Smooth muscle cell (in vitro differentiated cells): ENCODE results near the gene HDC. TPM values are rescaled to one million over a fixed set of nuclear protein-coding genes. Genes with fewer than 3 reads are reported as not detected.

Experiments
- DNase-seq: peaks from one replicate; lab custom pipeline; 2025; ENCODE audit not compliant: unreplicated experiment; lab: John Stamatoyannopoulos, UW
- H2AFZ ChIP-seq: fragments of 200-600 bp; sonication (generic); 2 replicates; pipeline ENCODE4 v1.6.0; 2016; ENCODE audit warnings: antibody characterized with exemption, low read depth, mild to moderate bottlenecking
- H3F3A ChIP-seq: fragments of 200-600 bp; sonication (generic); 2 replicates; pipeline ENCODE4 v1.6.0; 2017; ENCODE audit warnings: antibody characterized with exemption, low read depth
- H3K27ac ChIP-seq: fragments of 200-600 bp; sonication (generic); 2 replicates; pipeline ENCODE4 v1.5.1; 2016; ENCODE audit warnings: low read depth, mild to moderate bottlenecking
- H3K27me3 ChIP-seq: fragments of 200-600 bp; sonication (generic); 2 replicates; pipeline ENCODE4 v1.6.1; 2016; ENCODE audit warnings: low read depth, mild to moderate bottlenecking
- H3K36me3 ChIP-seq: fragments of 200-600 bp; sonication (generic); 2 replicates; pipeline ENCODE4 v1.5.1; 2016; ENCODE audit warnings: low read depth
- H3K4me1 ChIP-seq: fragments of 200-600 bp; sonication (generic); 2 replicates; pipeline ENCODE4 v1.5.1; 2016; ENCODE audit warnings: low read depth
- H3K4me2 ChIP-seq: fragments of 200-600 bp; sonication (generic); 2 replicates; pipeline ENCODE4 v1.6.0; 2016; ENCODE audit warnings: mild to moderate bottlenecking
- H3K4me3 ChIP-seq: fragments of 200-600 bp; sonication (generic); 2 replicates; pipeline ENCODE4 v1.5.1; 2016; ENCODE audit warnings: mild to moderate bottlenecking
- H3K79me2 ChIP-seq: fragments of 200-600 bp; sonication (generic); 2 replicates; pipeline ENCODE4 v1.6.0; 2016; ENCODE audit warnings: low read depth, mild to moderate bottlenecking
- H3K9ac ChIP-seq: fragments of 200-600 bp; sonication (generic); 2 replicates; pipeline ENCODE4 v1.6.0; 2016; ENCODE audit warnings: low read depth
- H3K9me3 ChIP-seq: fragments of 200-600 bp; sonication (generic); replicated peaks from 2 replicates; pipeline ENCODE4 v1.5.1; 2016; ENCODE audit warnings: low read depth
- H4K20me1 ChIP-seq: fragments of 200-600 bp; sonication (generic); 2 replicates; pipeline ENCODE4 v1.6.0; 2016; ENCODE audit warnings: low read depth
- WGBS: methylation state at CpG from one replicate; pipeline ENCODE4 v1.1.7; 2016; ENCODE audit warnings: low lambda C conversion rate; 5-methylcytosine and 5-hydroxymethylcytosine counted together
- polyA plus RNA-seq: library from polyadenylated mRNA; unstranded; fragments of >200 nt; fragmentation: Nextera tagmentation; extraction: Ambion mirVana; gene quantifications from 2 replicates; pipeline ENCODE4 v1.2.1, GENCODE V29; 2016
- total RNA-seq: library from RNA; depleted of rRNA; stranded (reverse); fragments of >200 nt; gene quantifications from 2 replicates; pipeline ENCODE4 v1.2.3, GENCODE V29; 2014
- TF ChIP-seq, protein P1 (sequence below): fragments of 200-600 bp; sonication (generic); IDR thresholded peaks from 2 replicates; pipeline ENCODE4 v1.5.1; 2017; ENCODE audit warnings: borderline replicate concordance, mild to moderate bottlenecking, antibody characterized with exemption; ENCODE audit not compliant: insufficient read depth, poor library complexity, severe bottlenecking

Gene HDC
- total and polyA plus RNA-seq, 2 experiments from 2014 or later = not detected

DNA sequence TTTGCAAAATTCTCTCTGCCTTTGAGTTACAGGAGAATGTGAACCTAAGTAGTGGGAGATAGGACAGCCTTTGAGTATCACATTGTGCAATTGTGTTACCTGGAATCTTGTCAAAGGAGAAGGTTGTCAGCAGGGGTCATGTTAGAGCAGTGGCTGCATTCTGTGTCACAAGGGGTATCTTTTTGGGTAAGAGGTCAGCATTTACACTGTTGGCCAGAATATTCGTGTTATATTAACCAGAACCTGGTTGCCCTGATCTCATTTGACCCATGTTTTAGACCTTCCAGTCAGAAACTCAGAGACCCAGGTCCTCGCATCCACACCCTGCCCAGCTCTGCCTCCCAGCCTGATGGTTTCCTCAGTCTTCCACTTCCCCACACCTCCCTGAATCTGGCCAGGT lies 27.3 kb downstream of the HDC start:
- no peak overlapping the region for H3K27ac ChIP-seq
- H4K20me1 ChIP-seq = no peaks in the 10 kb centered on the region
- no peaks in the 10 kb centered on the region for H3K27me3 ChIP-seq
- no peak overlapping the region for H3K9ac ChIP-seq
- TF ChIP-seq, protein P1, sequence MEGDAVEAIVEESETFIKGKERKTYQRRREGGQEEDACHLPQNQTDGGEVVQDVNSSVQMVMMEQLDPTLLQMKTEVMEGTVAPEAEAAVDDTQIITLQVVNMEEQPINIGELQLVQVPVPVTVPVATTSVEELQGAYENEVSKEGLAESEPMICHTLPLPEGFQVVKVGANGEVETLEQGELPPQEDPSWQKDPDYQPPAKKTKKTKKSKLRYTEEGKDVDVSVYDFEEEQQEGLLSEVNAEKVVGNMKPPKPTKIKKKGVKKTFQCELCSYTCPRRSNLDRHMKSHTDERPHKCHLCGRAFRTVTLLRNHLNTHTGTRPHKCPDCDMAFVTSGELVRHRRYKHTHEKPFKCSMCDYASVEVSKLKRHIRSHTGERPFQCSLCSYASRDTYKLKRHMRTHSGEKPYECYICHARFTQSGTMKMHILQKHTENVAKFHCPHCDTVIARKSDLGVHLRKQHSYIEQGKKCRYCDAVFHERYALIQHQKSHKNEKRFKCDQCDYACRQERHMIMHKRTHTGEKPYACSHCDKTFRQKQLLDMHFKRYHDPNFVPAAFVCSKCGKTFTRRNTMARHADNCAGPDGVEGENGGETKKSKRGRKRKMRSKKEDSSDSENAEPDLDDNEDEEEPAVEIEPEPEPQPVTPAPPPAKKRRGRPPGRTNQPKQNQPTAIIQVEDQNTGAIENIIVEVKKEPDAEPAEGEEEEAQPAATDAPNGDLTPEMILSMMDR = no peak
- no peak overlapping the region for H3K4me3 ChIP-seq
- no peaks in the 10 kb centered on the region for H3K9me3 ChIP-seq
- no peaks in the 10 kb centered on the region for H3K36me3 ChIP-seq
- H3F3A ChIP-seq = no peaks in the 10 kb centered on the region
- 88% methylated on average over 2 of the region's 2 CpGs for WGBS
- no peaks in the 10 kb centered on the region for H3K4me1 ChIP-seq
- DNase-seq = no peak
- no peak overlapping the region for H2AFZ ChIP-seq
- H3K4me2 ChIP-seq = no peak overlapping the region
- no peaks in the 10 kb centered on the region for H3K79me2 ChIP-seq

DNA sequence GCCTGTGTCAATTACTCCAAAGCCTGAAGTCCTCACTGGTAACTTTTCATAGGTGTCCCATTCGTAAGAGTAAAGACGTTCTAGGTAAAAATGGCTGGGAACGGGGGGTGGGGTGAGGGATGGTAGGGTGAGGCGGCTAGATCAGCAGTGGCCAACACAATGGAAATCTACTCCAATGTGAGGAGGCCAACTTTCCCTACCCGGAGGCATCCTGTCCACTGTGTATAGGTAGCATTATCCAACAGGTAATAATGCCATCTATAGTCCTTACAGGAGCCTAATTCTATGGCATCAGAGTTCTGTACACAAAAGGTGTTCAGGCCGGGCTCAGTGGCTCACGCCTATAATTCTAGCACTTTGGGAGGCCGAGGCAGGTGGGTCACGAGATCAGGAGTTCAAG lies 29.1 kb downstream of the HDC start:
- DNase-seq = no peak

DNA sequence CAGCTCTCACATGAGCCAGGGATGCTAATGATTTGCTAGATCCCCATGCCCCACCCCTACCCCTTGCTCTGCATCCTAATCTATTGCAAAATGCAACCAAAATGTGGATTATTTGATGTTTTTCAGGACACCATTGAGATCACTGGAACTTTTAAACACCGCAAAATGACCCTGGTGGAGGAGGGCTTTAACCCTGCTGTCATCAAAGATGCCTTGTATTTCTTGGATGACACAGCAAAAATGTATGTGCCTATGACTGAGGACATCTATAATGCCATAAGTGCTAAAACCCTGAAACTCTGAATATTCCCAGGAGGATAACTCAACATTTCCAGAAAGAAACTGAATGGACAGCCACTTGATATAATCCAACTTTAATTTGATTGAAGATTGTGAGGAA lies 29.7 kb downstream of the HDC start:
- H3K9ac ChIP-seq = no peak overlapping the region
- DNase-seq = no peak
- H2AFZ ChIP-seq = no peak overlapping the region
- TF ChIP-seq, protein P1 = no peak
- H3K4me3 ChIP-seq = no peak overlapping the region
- H3K4me1 ChIP-seq = no peaks in the 10 kb centered on the region
- no peaks in the 10 kb centered on the region for H3K79me2 ChIP-seq
- H3K4me2 ChIP-seq = no peak overlapping the region
- H3K27me3 ChIP-seq = no peaks in the 10 kb centered on the region
- H3K36me3 ChIP-seq = no peaks in the 10 kb centered on the region
- no peaks in the 10 kb centered on the region for H4K20me1 ChIP-seq
- H3K27ac ChIP-seq = no peak overlapping the region
- WGBS = 46% methylated on average over 1 of the region's 1 CpG
- no peaks in the 10 kb centered on the region for H3K9me3 ChIP-seq
- H3F3A ChIP-seq = no peaks in the 10 kb centered on the region

More for the DNA sequence above, 29.1 kb downstream of the HDC start:
- H3K9me3 ChIP-seq = no peaks in the 10 kb centered on the region
- TF ChIP-seq, protein P1 = no peak
- no peak overlapping the region for H3K4me2 ChIP-seq
- H3K9ac ChIP-seq = no peak overlapping the region
- H2AFZ ChIP-seq = no peak overlapping the region
- no peaks in the 10 kb centered on the region for H3F3A ChIP-seq
- H3K27me3 ChIP-seq = no peaks in the 10 kb centered on the region
- no peak overlapping the region for H3K27ac ChIP-seq
- no peak overlapping the region for H3K4me3 ChIP-seq
- no peaks in the 10 kb centered on the region for H3K79me2 ChIP-seq
- H4K20me1 ChIP-seq = no peaks in the 10 kb centered on the region
- no peaks in the 10 kb centered on the region for H3K36me3 ChIP-seq
- H3K4me1 ChIP-seq = no peaks in the 10 kb centered on the region
- 97% methylated on average over 9 of the region's 9 CpGs for WGBS

- H2AFZ ChIP-seq = no peak overlapping the region
- 41% methylated on average over 2 of the region's 2 CpGs for WGBS
- TF ChIP-seq, protein P1 = no peak
- no peak for DNase-seq
- no peak overlapping the region for H3K27ac ChIP-seq
- H4K20me1 ChIP-seq = no peaks in the 10 kb centered on the region
- H3K27me3 ChIP-seq = no peaks in the 10 kb centered on the region
- no peaks in the 10 kb centered on the region for H3K36me3 ChIP-seq
- H3K4me1 ChIP-seq = no peaks in the 10 kb centered on the region
- H3K4me3 ChIP-seq = no peak overlapping the region
- no peak overlapping the region for H3K9ac ChIP-seq
- no peak overlapping the region for H3K4me2 ChIP-seq
- H3K9me3 ChIP-seq = no peaks in the 10 kb centered on the region
- no peaks in the 10 kb centered on the region for H3F3A ChIP-seq
- H3K79me2 ChIP-seq = no peaks in the 10 kb centered on the region
These were observed 30.8 kb downstream of the HDC start for GRCh38 chr15:50234764-50235163.
